Measurements from ENCODE around the gene S100A16. TPM values are rescaled to one million over a fixed set of nuclear protein-coding genes. Genes with fewer than 3 reads are reported as not detected.
A peak's percentile ranks its signal among the peaks of the same experiment; 100 is the strongest.

Gene S100A16
- total and polyA plus RNA-seq, 12 donors, result 26.2 to 128 (median 76.2) TPM

DNA sequence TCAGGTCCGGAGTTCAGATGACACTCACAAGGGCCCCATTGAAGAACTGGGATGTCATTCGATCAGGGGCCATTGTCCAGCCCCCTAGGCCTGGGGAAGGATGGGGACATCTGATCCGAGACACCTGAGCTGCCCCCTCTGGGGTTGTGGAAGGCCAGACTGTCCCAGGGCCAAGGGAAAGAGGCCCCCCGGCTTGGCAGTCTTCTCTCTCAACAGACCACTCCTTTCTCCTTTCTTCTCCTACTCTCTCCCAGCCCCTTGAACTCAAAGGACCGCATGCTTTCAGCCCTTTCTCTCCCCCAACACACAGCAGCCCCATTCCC, 16.4 kb upstream of the S100A16 start:
- intact Hi-C loops (cut with DNase I), result no loop called here
- Histone ChIP-seq H3K9me3 (replicated peaks in 1 of 3) (no peaks in the 10 kb centered on the region), H3K27me3 (no peaks in the 10 kb centered on the region), H3K4me1 (replicated peaks in 1 of 2) (peaks cover 17 to 24% of the 10 kb centered on the region in 2 donors), H3K36me3 (replicated peaks in 1 of 2) (no peaks in the 10 kb centered on the region), H3K27ac (no peak overlapping the region), H3K4me3 (no peak overlapping the region)
- no peak for DNase-seq
- TF ChIP-seq, protein P1, sequence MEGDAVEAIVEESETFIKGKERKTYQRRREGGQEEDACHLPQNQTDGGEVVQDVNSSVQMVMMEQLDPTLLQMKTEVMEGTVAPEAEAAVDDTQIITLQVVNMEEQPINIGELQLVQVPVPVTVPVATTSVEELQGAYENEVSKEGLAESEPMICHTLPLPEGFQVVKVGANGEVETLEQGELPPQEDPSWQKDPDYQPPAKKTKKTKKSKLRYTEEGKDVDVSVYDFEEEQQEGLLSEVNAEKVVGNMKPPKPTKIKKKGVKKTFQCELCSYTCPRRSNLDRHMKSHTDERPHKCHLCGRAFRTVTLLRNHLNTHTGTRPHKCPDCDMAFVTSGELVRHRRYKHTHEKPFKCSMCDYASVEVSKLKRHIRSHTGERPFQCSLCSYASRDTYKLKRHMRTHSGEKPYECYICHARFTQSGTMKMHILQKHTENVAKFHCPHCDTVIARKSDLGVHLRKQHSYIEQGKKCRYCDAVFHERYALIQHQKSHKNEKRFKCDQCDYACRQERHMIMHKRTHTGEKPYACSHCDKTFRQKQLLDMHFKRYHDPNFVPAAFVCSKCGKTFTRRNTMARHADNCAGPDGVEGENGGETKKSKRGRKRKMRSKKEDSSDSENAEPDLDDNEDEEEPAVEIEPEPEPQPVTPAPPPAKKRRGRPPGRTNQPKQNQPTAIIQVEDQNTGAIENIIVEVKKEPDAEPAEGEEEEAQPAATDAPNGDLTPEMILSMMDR (IDR thresholded peaks at IDR 0.05), result no peak
- TF ChIP-seq POLR2A (IDR thresholded peaks at IDR 0.05), result no peak
- WGBS, 4 donors, result 83 to 95% (median 87%) methylated on average over 5 of the region's 5 CpGs

DNA sequence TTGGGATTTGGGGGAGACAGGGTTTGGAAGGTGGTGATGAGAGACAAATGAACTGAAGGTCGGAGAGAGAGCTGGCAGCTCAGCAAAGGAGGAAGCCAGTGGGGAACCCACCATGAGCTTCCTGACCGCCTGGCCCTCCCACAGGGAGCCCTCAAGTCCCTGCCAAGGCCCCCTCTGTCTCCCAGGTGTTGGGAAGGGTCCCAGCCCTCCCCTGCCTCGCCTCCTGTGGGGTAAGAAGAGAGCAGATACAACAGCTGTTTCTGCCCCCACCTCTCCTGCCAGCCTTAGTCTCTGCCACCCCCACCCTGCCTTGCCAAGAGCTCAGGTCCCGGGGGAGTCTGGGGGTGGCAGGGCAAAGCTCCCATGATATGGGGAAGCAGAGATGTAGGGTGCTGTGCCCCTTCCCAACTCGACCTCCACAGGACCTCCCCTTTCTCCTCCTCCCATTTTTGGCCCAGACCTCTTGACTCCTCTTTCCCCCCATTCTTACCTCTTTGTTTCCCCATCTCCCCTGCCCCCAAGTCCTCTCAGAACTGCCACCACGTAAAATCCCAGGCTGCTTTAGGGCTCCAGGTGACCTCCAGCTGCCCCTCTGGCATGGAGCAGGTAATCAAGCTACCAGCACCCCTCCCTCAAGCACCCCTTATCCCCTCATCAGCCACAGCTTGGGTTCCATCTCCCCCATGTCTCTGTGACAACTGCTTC, 15.9 kb upstream of the S100A16 start:
- TF ChIP-seq, protein P1 (IDR thresholded peaks at IDR 0.05), result no peak
- TF ChIP-seq POLR2A (IDR thresholded peaks at IDR 0.05), result no peak
- no peaks in the 10 kb centered on the region for H3K27me3 ChIP-seq
- intact Hi-C loops (cut with DNase I), result no loop called here
- H3K9me3 ChIP-seq (replicated peaks in 1 of 3), result no peaks in the 10 kb centered on the region
- no peak overlapping the region for H3K4me3 ChIP-seq
- H3K4me1 ChIP-seq (replicated peaks in 1 of 2), result peaks cover 17 to 24% of the 10 kb centered on the region in 2 donors
- no peak for DNase-seq
- no peak overlapping the region for H3K27ac ChIP-seq
- whole genome bisulfite sequencing, 4 donors, result 84 to 92% (median 87%) methylated on average over 4 to 6 of the region's 6 CpGs
- no peaks in the 10 kb centered on the region for H3K36me3 ChIP-seq (replicated peaks in 1 of 2)

DNA sequence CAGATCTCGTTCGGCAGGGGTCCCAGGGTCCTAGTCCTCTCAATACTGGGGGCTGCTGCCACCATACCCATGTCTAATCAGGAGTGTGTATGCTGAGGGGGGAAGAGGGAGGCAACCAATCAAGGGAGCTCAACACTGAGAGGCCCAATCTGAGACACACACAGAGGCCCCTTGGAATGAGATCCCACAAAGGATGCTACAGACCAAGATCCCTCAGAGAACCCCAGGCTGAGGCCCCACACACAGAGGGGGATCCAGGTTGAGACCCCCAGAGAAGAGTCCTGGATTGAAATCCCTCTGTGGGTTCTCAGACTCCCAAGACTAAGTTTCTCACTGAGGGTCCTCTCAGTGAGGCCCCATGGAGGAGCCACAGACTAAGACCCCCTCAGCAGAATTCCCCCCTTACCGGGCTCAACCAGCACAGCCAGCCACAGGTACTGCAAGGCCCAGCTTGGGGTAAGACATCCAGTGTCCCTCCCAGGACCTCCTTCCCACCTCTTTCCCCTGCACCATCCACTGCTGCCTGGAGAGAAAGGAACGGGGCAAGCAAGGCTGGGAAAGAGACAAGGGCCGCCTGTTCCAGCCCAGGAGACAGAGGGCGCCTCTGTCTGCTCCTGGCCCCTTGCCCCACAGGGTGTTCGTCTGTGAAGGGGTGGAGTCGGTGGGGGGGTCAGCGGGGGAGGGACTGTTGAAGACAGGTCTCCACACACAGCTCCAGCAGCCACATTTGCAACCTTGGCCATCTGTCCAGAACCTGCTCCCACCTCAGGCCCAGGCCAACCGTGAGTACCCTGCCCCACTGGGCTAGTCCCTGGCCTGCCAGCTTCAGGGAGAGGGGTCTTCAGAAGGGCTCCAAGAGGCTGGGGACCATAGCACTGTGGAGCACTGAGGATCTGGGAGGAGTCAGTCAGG, 15.0 kb upstream of the S100A16 start, which contains the start of gene S100A1:
S100A1 (plus strand) TSS at position 720 of the 912 bp plus-strand sequence. CDS start 2,088 bp downstream, outside the sequence.
- Histone ChIP-seq H3K9me3 (replicated peaks in 1 of 3) (no peaks in the 10 kb centered on the region), H3K4me3 (peak within 1 kb of the TSS in 3 of 4 donors; percentile 30 to 52 (median 41)), H3K4me1 (replicated peaks in 1 of 2) (peaks cover 11 to 24% of the 10 kb centered on the region in 2 donors), H3K27me3 (no peaks in the 10 kb centered on the region), H3K27ac (peak within 1 kb of the TSS in 4 of 5 donors; percentile 39 to 91 (median 72)), H3K36me3 (replicated peaks in 1 of 2) (no peaks in the 10 kb centered on the region)
- DNase-seq, result no peak
- intact Hi-C loops (cut with DNase I), result no loop called here
- TF ChIP-seq, protein P1 (IDR thresholded peaks at IDR 0.05), result no peak
- TF ChIP-seq POLR2A (IDR thresholded peaks at IDR 0.05), result no peak
- WGBS, 4 donors, result 66 to 90% (median 70%) methylated on average over 6 to 10 of the region's 10 CpGs
